ENCODE measurements around the gene COL24A1.
"Not testable (repeated sequence)": the region's sequence is repeated elsewhere in the genome, so short reads cannot be mapped to it uniquely, and the experiment has no call there.

Gene COL24A1

GRCh38 chr1:86151427-86151826 lies 5.1 kb downstream of the COL24A1 start:
- DNase-seq = no peak

- DNase-seq = no peak
Measured at GRCh38 chr1:86150553-86151055, 6.0 kb downstream of the COL24A1 start.

- DNase-seq = no peak
Measured at GRCh38 chr1:86149591-86149990, 7.0 kb downstream of the COL24A1 start.

- no peak for DNase-seq
Measured at GRCh38 chr1:86147755-86148154, 8.8 kb downstream of the COL24A1 start.

GRCh38 chr1:86146566-86146965 lies 10.0 kb downstream of the COL24A1 start:
- no peak for DNase-seq

DNA sequence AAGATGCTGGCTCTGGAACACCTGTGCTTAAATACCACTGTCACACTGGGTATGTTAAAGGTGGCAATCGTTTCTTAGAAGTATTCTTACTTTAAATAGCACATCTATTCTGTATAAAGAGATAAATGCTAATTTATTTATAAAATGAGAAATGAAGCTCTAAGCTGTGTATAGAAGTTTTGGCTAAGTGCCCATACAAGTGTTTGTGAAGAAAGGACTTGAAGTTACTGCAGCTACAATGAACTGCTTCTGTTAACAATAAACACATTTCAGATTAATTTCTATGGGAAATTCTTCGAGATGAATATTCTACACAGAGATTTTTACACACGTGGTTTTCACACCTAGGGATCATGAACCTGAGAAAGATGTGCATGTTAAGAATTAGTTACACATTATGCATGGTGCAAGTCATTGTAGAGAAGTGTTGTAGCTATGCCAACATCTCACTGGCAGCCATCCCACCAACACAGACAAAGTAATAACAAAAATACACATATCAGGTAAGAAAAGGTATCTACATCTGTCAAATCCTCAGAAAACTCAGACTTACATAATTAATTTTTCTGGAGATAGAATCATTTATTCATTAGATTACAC lies 16.2 kb downstream of the COL24A1 start:
- no peak for DNase-seq

DNA sequence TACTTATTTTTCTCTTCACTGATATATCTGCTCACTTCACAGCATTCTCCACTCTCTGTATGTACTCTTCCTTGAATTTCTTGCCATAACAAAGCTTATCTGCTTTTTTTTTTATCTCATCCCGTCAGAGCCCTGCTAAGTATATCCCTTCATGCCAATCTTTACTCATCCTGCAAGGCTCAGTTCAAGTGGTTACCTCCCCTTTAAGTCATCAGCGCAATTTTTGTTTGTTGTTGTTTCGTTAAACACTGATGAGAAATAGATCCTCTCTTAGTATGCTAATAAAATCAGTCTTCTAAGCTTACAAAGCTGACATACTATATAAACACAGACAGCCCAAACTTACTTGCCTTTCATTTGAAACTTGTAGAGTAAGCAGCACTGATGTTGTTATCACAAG lies 17.8 kb downstream of the COL24A1 start:
- DNase-seq = no peak

DNA sequence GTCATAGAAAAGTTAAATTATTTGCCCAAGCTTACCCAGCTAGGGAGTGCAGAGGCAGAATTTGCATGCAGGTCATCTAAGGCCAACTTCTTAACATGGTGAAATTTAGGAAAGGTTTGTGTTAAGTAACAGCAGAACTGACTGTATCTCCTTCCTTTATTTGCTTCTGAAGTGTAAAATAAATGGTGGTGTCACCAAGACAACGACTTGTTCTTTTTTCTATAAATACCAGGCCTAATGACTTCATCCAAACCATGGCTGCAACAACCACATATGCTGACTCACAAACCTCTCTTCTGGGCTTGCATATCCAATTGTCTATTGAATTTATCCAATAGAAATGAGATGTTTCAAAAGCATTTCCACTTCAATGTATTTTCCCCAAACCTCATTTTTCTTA lies 19.1 kb downstream of the COL24A1 start:
- DNase-seq = no peak

DNA sequence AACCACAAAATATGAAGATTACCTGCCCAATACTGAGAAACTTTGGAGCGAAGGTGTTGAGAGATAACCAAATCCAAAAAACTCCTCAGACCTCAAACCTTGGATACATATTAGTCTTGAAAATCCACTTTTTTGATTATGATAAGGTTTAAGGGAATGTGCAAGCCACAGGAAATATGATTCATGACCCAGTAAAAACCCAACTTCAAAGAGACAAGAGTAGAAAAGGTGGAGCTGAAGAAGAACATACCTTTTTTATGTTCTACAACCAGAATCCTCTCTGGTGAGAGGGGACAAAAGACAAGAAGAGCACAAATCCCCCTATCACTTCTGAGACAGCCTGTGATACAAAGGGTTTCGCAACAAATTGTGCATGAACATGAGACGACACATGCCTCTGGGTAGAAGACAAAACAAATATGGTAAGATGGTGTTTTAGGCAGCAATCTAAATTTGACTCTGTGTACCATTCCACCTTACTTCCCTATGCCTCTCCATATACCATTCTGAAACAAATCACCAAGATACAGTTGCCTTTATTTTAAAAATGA lies 37.3 kb downstream of the COL24A1 start:
- no peak for DNase-seq

- DNase-seq = no peak
Measured at GRCh38 chr1:86114816-86115400, 41.7 kb downstream of the COL24A1 start.

DNA sequence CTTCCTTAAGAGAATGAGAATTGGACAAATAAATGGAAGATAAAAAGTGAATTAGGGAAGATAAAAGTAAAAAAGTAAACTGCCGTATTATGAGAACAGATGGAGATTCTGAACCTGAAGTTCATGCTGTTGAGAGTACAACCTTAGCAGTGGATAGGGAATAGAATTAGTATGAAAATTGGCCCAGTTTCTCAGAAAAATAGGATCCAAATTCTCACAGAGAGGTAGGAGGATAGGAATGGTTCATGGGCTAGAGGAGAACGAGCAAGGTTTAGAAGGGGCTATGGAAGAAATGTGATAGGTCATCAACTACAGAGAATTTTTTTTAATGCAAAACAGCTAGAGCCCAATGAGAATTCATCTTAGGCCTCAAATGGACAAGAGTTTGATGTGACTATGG lies 42.3 kb downstream of the COL24A1 start:
- no peak for DNase-seq

DNA sequence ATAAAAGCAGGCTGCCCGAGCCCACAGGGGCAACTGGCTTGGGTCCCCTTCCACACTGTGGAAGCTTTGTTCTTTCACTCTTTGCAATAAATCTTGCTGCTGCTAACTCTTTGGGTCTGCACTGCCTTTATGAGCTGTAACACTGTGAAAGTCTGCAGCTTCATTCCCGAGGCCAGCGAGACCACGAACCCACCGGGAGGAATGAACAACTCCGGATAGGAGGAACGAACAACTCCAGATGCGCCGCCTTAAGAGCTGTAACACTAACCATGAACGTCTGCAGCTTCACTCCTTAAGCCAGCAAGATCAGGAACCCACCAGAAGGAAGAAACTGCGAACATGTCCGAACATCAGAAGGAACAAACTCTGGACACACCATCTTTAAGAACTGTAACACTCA lies 45.0 kb downstream of the COL24A1 start:
- not testable (repeated sequence) for DNase-seq

- DNase-seq = no peak
Measured at GRCh38 chr1:86110451-86111129, 46.0 kb downstream of the COL24A1 start.

DNA sequence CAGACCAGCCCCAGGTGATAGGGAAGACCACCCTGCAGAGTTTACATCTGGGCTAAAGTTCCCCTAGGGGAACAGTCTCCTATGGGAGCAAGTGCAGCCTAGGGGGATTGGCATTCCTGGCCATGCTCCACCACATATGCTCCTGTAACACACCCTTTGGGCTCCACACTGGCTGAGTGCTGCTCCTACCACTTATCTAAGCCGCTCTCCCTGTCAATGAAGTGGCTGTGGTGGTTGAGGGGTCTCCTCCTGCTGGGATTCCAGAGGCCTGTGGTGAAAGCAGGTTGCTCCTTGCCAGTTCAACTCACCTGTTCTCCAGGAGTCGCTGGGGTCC lies 51.1 kb downstream of the COL24A1 start:
- DNase-seq = no peak

DNA sequence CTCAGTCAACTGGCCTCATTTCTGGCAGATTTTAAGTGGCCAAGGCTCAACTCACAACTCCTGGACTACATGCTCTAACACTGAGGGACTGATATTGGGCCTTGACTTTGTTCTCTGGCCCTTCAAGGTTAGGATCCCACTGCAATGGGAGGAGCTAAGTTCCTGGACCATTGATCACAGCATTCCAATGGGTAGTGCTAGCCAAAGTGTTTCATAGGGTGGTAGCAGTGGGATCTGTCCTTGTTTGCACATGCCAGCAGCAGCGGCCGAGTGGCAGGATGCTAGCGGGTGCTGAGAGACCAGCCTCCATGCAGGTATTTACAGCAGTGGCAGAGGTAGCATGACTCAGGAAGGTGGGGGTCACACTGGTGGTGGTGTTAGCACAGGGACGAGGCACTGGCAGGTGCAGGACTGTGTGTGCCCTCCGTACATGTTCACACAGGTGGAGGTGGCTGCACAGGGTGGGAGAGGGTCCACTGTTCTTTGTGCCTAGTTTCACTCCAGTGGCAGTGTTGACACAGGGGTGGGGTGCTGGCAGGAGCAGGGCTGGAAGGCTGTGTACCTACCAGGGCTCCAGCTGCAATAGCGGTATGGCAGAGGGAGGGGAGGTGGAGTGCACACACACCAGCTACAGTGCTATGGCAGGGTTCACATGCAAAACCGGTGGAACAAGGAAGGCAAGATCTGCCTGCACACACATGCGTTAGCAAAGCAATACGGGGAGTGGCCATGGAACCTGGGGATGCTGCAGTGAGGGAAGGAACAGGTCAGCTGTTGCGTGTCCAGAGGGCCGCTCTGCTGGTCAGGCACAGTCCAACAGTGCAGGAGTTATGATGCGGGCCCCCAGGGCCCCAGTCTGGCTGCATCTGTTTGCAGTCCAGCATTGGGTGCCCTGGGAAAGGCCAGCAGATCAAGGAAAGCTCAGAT lies 51.7 kb downstream of the COL24A1 start:
- no peak for DNase-seq

DNA sequence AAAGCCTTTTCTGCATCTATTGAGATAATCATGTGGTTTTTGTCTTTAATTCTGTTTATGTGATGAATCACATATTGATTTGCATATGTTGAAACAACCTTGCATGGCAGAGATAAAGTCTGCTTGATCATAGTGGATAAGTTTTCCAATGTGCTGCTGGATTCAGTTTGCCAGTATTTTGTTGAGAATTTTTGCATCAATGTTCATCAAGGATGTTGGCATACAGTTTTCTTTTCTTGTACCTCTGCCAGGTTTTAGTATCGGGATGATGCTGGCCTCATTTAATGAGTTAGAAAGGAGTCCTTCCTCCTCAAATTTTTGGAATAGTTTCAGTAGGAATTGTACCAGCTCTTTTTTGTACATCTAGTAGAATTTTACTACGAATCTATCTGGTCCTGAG lies 55.0 kb downstream of the COL24A1 start:
- DNase-seq = no peak

DNA sequence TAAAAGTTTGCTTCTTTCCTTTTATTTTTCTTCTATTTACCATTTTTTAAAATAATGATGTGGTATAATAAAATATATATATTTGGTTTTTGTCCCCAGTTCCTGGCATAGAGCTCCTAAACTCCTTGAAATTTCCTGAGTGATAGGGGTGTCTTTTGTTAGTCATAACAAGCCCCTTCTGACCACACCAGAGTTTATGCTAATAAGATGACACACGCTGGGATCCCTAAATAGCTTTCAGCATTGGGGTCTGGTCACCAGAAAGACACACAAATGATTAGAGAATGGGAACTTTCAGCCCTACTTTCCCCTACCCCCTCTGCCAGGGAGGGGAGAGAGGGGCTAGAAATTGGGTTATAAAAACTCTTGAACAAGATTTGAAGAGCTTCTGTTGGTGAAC lies 56.2 kb downstream of the COL24A1 start:
- DNase-seq = no peak

- DNase-seq = no peak
Measured at GRCh38 chr1:86089765-86090164, 66.8 kb downstream of the COL24A1 start.

DNA sequence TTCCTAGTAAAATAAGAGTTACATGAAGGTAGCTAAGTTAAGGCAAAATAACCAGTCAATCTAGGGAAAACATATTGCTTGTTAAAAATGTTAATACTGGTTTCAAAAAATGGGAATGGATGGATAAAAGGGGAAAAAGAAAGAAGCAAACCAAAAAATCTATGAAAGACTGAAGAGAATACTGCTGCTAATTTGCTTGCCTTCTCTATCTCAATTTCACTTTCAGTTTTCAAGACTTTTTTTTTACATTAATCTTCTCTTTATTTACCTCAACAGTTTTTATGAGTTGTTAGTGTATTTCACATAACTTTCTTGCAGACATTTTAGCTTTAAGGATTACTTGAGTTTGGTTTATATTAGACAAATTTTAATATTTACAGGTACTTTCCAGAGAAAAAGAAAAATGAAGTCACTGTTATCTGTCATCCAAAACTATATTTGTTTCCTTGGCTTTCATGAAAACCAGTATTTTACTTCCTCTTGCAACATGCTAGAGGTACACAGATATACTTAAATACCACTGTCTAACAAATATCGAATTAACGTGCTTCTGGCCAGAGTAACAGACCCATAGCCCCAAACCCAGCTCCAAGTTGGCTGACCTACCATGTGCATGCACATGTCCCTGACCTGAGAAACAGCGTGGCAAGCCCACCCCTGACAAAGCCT lies 70.7 kb downstream of the COL24A1 start:
- no peak for DNase-seq

GRCh38 chr1:86084998-86085397 lies 71.6 kb downstream of the COL24A1 start:
- DNase-seq = no peak

GRCh38 chr1:86082183-86082582 lies 74.4 kb downstream of the COL24A1 start:
- no peak for DNase-seq

DNA sequence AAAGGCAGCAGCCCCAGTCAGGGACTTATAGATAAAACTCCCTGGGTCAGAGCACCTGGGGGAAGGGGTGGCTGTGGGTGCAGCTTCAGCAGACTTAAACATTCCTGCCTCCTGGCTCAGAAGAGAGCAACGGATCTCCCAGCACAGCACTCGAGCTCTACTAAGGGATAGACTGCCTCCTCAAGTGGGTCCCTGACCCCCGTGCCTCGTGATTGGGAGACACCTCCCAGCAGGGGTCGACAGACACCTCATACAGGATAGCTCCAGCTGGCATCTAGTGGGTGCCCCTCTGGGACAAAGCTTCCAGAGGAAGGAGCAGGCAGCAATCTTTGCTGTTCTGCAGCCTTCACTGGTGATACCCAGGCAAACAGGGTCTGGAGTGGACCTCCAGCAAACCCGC lies 84.1 kb downstream of the COL24A1 start:
- DNase-seq = not testable (repeated sequence)

DNA sequence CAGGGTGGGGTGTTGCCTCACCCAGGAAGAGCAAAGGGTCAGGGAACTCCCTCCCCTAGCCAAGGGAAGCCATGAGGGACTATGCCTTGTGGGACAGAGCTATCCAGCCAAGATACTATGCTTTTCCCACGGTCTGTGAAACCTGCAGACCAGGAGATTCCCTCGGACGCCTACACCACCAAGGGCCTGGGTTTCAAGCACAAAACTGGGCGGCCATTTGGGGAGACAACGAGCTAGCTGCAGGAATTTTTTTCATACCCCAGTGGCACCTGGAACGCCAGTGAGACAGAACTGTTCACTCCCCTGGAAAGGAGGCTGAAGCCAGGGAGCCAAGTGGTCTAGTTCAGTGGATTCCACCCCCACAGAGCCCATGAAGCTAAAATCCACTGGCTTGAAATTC lies 84.7 kb downstream of the COL24A1 start:
- not testable (repeated sequence) for DNase-seq
